ENCODE data around the gene HLA-DQB2. TPM values are rescaled to one million over a fixed set of nuclear protein-coding genes. Genes with fewer than 3 reads are reported as not detected.
"Not testable (repeated sequence)": the region's sequence is repeated elsewhere in the genome, so short reads cannot be mapped to it uniquely, and the experiment has no call there.

HLA-DQB2 gene
- total and polyA plus RNA-seq, 8 donors, result 1.1 to 4.9 (median 1.6) TPM; not detected in 5

- Histone ChIP-seq H3K9me3 (no peaks in the 10 kb centered on the region), H3K27ac (no peak overlapping the region), H3K36me3 (no peaks in the 10 kb centered on the region), H3K4me3 (no peak overlapping the region), H3K4me1 (no peaks in the 10 kb centered on the region), H3K27me3 (peaks cover 0 to 39% (median 11%) of the 10 kb centered on the region in 3 donors)
- no peak for DNase-seq
- TF ChIP-seq CTCF (IDR thresholded peaks at IDR 0.05), result no peak
- TF ChIP-seq POLR2A (IDR thresholded peaks at IDR 0.05), result no peak
- TF ChIP-seq POLR2AphosphoS5 (IDR thresholded peaks at IDR 0.05), result no peak
- TF ChIP-seq EP300 (IDR thresholded peaks at IDR 0.05), result no peak
- WGBS, 5 donors, result 48 to 67% (median 60%) methylated on average over 30 to 40 of the region's 40 CpGs
- intact Hi-C loops (cut with DNase I; ENCODE audit: low total_unique reads), result no loop called here
Measured at GRCh38 chr6:32761548-32761947, 1.8 kb downstream of the HLA-DQB2 start.

- intact Hi-C loops (cut with DNase I; ENCODE audit: low total_unique reads), result no loop called here
- peaks cover 0 to 37% (median 11%) of the 10 kb centered on the region in 3 donors for H3K27me3 ChIP-seq
- no peaks in the 10 kb centered on the region for H3K4me1 ChIP-seq
- no peak for TF ChIP-seq CTCF (IDR thresholded peaks at IDR 0.05)
- no peak for TF ChIP-seq POLR2A (IDR thresholded peaks at IDR 0.05)
- no peak for TF ChIP-seq POLR2AphosphoS5 (IDR thresholded peaks at IDR 0.05)
- no peak for TF ChIP-seq EP300 (IDR thresholded peaks at IDR 0.05)
- DNase-seq, result no peak
- H3K36me3 ChIP-seq, result no peaks in the 10 kb centered on the region
- 68 to 90% (median 82%) methylated on average over 16 of the region's 16 CpGs for WGBS, 5 donors
- no peak overlapping the region for H3K27ac ChIP-seq
- no peaks in the 10 kb centered on the region for H3K9me3 ChIP-seq
- no peak overlapping the region for H3K4me3 ChIP-seq
Measured at GRCh38 chr6:32761072-32761471, 2.3 kb downstream of the HLA-DQB2 start.

- 74 to 82% (median 79%) methylated on average over 1 of the region's 1 CpG for WGBS, 5 donors
- intact Hi-C loops (cut with DNase I; ENCODE audit: low total_unique reads), result no loop called here
- Histone ChIP-seq H3K27me3 (peaks cover 0 to 40% (median 11%) of the 10 kb centered on the region in 3 donors), H3K27ac (no peak overlapping the region), H3K36me3 (no peaks in the 10 kb centered on the region), H3K4me3 (no peak overlapping the region), H3K4me1 (no peaks in the 10 kb centered on the region), H3K9me3 (no peaks in the 10 kb centered on the region)
- TF ChIP-seq POLR2AphosphoS5 (IDR thresholded peaks at IDR 0.05) (no peak), EP300 (IDR thresholded peaks at IDR 0.05) (no peak), CTCF (IDR thresholded peaks at IDR 0.05) (no peak), POLR2A (IDR thresholded peaks at IDR 0.05) (no peak)
- DNase-seq, result no peak
Measured at GRCh38 chr6:32759669-32760068, 3.7 kb downstream of the HLA-DQB2 start.

GRCh38 chr6:32752580-32752979, 10.8 kb downstream of the HLA-DQB2 start:
- 31 to 53% (median 49%) methylated on average over 8 of the region's 8 CpGs for WGBS, 5 donors
- Histone ChIP-seq H3K9me3 (no peaks in the 10 kb centered on the region), H3K27ac (no peak overlapping the region), H3K27me3 (peaks cover 0 to 17% (median 6%) of the 10 kb centered on the region in 3 donors), H3K36me3 (no peaks in the 10 kb centered on the region), H3K4me1 (no peaks in the 10 kb centered on the region), H3K4me3 (no peak overlapping the region)
- intact Hi-C loops (cut with DNase I; ENCODE audit: low total_unique reads), result no loop called here
- no peak for DNase-seq
- TF ChIP-seq POLR2AphosphoS5 (IDR thresholded peaks at IDR 0.05) (no peak), EP300 (IDR thresholded peaks at IDR 0.05) (no peak), CTCF (IDR thresholded peaks at IDR 0.05) (no peak), POLR2A (IDR thresholded peaks at IDR 0.05) (no peak)

- DNase-seq; H3K36me3 ChIP-seq; intact Hi-C loops (cut with DNase I; ENCODE audit: low total_unique reads); H3K9me3 ChIP-seq; H3K27ac ChIP-seq; H3K4me3 ChIP-seq; H3K4me1 ChIP-seq: not testable (repeated sequence)
- H3K27me3 ChIP-seq, result peaks cover 0 to 20% (median 6%) of the 10 kb centered on the region in 3 donors
- WGBS, 5 donors, result 20 to 90% (median 62%) methylated on average over 1 of the region's 1 CpG
Measured at GRCh38 chr6:32745649-32746048, 17.7 kb downstream of the HLA-DQB2 start.
